HG02884 (cell line): Measurements from ENCODE around the gene UBE2L6.
A peak's percentile ranks its signal among the peaks of the same experiment; 100 is the strongest.

ENCODE experiments used
- ATAC-seq: cut with Tn5 transposase; IDR thresholded peaks from one replicate; pipeline ENCODE4 v1.9.1; 2021; ENCODE audit warnings: mild to moderate bottlenecking, moderate library complexity; ENCODE audit not compliant: unreplicated experiment

UBE2L6 gene

GRCh38 chr11:57530596-57531507, 36.6 kb downstream of the UBE2L6 start, which contains the start of gene TIMM10:
Gene TIMM10 (minus strand): TSS chr11:57530754. CDS start chr11:57530189, 565 bp downstream.
- ATAC-seq, result peak; percentile 97

- ATAC-seq, result peak; percentile 6
These were observed 37.3 kb downstream of the UBE2L6 start for GRCh38 chr11:57530215-57530595.

- ATAC-seq, result no peak
These were observed 38.5 kb downstream of the UBE2L6 start for GRCh38 chr11:57529012-57529411.

- ATAC-seq, result no peak
These were observed 40.3 kb downstream of the UBE2L6 start for GRCh38 chr11:57527056-57527631.

GRCh38 chr11:57523419-57523818, 44.1 kb downstream of the UBE2L6 start:
- ATAC-seq, result no peak

- ATAC-seq, result no peak
These were observed 46.4 kb downstream of the UBE2L6 start for GRCh38 chr11:57521116-57521515.

- no peak for ATAC-seq
These were observed 51.4 kb downstream of the UBE2L6 start for GRCh38 chr11:57516061-57516443.

GRCh38 chr11:57515332-57516060, 52.0 kb downstream of the UBE2L6 start, which contains the start of gene SLC43A1:
Gene SLC43A1 (minus strand): TSS chr11:57515702. CDS start chr11:57514111, 1,591 bp downstream.
- peak; percentile 31 for ATAC-seq

GRCh38 chr11:57514538-57515331, 52.7 kb downstream of the UBE2L6 start:
- peak; percentile 37 for ATAC-seq

GRCh38 chr11:57513911-57514537, 53.4 kb downstream of the UBE2L6 start:
- peak; percentile 24 for ATAC-seq

GRCh38 chr11:57513452-57513795, 54.0 kb downstream of the UBE2L6 start:
- ATAC-seq, result no peak

GRCh38 chr11:57512646-57513451, 54.6 kb downstream of the UBE2L6 start:
- no peak for ATAC-seq

- ATAC-seq, result no peak
These were observed 55.6 kb downstream of the UBE2L6 start for GRCh38 chr11:57511741-57512430.

- no peak for ATAC-seq
These were observed 58.9 kb downstream of the UBE2L6 start for GRCh38 chr11:57508341-57509170.

GRCh38 chr11:57506522-57506921, 61.0 kb downstream of the UBE2L6 start:
- ATAC-seq, result no peak

- no peak for ATAC-seq
These were observed 63.0 kb downstream of the UBE2L6 start for GRCh38 chr11:57504511-57504910.

GRCh38 chr11:57502870-57503269, 64.6 kb downstream of the UBE2L6 start:
- no peak for ATAC-seq

GRCh38 chr11:57502376-57502775, 65.1 kb downstream of the UBE2L6 start:
- no peak for ATAC-seq
